VCaP (cell line): ENCODE results near the gene HCRTR1.

Source experiments
- H3K27ac ChIP-seq: fragments of 450-650 bp; 2 replicates; pipeline ENCODE4 v1.5.1; 2017
- TF ChIP-seq, protein P1 (sequence below): fragments of 450-650 bp; conservative IDR thresholded peaks from 2 replicates; pipeline ENCODE4 v1.5.1; 2017; ENCODE audit warnings: mild to moderate bottlenecking, moderate library complexity

Gene HCRTR1

DNA sequence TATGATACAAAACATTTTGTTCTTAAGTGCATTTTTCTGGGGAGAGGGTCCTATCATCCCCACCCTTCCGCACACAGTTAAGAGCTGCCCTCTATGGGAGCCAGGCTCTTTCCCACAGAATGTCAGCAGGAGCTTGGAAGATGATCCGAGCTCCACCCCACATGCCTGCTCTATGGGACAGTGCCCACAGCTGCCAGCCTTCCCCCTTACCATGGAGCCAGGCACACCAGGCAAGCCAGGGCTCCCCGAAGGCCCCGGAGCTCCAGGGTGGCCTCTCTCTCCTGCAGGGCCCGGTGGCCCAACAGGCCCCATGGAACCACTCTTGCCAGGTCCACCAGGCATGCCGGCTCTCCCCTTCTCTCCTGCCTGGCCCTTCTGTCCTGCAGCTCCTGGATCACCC is 37.6 kb downstream of the HCRTR1 start:
- H3K27ac ChIP-seq: no peak overlapping the region
- TF ChIP-seq, protein P1, sequence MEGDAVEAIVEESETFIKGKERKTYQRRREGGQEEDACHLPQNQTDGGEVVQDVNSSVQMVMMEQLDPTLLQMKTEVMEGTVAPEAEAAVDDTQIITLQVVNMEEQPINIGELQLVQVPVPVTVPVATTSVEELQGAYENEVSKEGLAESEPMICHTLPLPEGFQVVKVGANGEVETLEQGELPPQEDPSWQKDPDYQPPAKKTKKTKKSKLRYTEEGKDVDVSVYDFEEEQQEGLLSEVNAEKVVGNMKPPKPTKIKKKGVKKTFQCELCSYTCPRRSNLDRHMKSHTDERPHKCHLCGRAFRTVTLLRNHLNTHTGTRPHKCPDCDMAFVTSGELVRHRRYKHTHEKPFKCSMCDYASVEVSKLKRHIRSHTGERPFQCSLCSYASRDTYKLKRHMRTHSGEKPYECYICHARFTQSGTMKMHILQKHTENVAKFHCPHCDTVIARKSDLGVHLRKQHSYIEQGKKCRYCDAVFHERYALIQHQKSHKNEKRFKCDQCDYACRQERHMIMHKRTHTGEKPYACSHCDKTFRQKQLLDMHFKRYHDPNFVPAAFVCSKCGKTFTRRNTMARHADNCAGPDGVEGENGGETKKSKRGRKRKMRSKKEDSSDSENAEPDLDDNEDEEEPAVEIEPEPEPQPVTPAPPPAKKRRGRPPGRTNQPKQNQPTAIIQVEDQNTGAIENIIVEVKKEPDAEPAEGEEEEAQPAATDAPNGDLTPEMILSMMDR: no peak

DNA sequence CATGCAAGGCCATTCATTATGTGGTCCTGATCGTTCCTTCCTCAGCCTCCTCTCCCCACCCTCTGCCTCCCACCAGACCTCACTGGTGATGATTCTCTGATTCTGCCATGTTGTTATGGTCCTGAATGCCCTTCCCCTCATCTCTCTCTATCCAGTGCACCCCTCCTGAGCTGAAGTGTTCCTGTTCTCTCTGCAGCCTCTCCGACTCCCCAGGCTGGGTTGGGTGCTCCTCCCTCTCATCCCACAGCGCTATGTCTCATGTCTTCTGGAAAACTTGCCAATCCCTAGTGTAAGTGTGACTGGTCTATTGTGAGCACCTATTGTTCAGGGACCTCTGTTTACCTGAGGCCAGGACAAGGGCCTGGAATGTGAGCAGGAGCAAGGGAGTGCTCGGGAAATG is 38.3 kb downstream of the HCRTR1 start:
- H3K27ac ChIP-seq: no peak overlapping the region
- TF ChIP-seq, protein P1: no peak

DNA sequence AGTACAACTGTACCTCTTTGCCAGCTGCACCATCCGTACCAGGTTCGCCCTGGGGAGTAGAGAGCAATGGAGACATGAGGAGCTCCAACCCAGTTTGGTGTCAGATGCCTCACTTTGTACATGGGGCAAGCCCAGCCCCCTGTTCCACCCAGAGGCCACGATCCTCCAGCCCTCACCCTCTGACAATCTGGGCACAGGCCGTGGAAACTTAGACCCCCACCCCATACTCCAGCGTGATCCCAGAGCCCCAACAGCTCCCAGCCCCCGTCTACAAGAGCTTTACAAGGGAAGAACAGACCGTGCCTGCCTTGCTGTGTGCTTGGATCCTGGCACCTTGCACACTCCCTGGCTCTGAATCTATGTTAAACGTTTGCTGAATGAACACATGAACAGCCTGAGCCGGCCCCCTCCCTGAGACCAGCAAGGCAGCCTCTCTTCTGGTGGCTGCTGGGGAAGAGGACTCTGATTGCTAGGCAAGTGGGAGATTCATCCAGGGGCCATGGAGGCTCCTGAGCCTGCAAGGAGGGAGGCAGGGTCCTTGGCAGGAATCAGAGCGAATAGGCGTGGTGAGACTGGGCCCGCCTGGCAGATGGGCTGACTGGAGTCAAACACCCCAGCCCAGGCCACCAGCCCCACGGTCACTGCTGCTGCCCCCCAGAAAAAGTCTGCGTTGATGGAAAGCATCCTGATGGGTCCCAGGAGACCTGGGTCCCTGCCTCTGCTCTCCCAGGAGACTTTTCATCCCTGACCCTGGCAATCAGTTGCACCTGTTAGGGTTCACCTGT is 39.7 kb downstream of the HCRTR1 start:
- no peak overlapping the region for H3K27ac ChIP-seq
- TF ChIP-seq, protein P1: no peak

DNA sequence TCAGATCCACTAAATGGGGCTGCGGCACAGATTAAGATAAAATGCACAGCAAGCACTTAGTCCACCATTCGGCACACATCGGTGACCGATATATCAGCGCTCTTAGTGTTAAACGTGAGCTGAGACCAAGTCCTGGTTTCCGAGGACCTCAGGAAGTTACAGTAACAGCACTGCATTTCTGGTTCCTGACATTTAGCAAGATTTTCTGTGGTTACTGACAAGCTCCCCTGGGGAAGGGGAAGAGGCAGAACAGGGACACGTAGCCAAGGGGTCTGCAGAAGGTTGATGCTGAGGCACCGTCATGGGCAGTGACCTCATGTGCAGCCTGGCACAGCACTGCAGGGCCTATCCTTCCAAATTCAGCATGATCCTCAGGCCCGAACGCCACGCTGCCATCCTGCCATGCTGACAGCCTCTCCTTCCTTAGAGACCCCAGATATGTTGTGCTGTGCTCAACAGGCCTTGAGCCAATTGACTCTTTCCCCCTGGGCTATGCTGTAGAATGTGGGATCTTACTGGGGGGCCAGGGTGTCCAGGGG is 40.6 kb downstream of the HCRTR1 start:
- TF ChIP-seq, protein P1: no peak
- H3K27ac ChIP-seq: no peak overlapping the region

DNA sequence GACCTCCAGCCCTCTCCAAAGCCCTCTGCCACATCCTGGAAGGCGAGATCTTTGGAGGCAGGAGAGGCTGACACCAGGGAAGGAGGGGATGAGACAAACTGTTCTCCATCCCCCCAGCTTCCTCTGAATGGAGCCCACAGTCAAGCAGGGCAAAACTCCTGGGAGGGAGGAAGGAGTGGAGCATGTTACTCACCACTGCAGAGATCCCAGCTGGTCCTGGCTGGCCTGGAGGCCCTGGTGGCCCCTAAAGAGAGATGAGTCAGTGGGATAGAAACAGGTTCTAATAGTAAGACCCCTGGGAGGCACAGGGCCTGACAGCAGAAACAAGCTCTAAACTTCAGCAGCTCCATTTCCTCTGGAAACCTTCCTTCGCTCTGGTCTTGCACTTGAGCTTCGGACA is 41.2 kb downstream of the HCRTR1 start:
- TF ChIP-seq, protein P1: no peak
- no peak overlapping the region for H3K27ac ChIP-seq

DNA sequence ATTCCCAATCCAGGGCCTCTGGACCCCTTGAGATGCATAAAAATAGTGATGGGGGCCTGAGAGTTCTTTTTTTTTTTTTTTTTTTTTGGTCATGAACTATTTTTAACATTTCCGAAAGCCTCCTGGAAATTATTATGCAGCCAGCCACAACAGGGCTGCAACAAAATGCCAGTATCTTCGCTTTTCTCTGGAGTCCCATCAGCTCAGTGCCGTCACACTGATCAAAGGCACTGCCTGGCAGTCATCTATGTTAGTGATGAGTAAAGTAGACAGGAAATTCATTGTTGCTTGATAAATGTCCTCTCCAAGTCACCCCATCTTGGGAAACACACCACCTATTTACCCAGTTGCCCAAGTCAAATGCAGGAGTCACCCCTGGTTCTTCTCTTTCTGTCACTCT is 42.4 kb downstream of the HCRTR1 start:
- TF ChIP-seq, protein P1: no peak
- H3K27ac ChIP-seq: no peak overlapping the region

DNA sequence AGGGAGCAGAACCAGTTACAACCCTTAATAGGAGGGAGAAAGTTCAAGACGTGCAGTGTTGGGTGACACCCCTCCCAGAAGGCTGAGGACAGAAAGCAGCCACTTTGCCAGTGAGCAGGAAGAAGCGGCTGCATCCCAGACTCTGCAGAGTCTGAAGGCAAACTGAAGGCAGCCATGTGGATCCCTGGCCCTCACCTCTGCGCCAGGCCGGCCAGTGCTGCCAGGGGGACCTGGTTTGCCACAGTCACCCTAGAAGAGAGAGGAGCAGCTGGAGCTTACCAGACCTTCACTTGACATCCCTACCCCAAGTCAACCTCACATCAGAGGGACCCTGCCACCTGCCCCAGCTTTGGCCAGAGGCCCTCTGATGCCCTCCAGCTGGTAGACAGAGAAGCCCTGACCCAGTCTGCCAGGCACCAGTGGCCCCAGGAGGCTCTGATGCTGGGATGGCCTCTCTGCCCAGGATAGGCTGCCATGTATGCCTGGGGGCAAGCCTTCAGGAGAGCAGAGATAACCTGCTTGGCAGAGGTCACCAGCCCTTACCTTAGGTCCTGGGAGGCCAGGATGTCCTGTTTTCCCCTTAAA is 43.5 kb downstream of the HCRTR1 start:
- no peak overlapping the region for H3K27ac ChIP-seq
- TF ChIP-seq, protein P1: no peak
